Neuronal stem cell (in vitro differentiated cells): ENCODE results near the gene NR5A1.

Source experiments
- DNase-seq: peaks from one replicate; pipeline ENCODE4 v3.0.0-alpha.2; 2013; ENCODE audit warnings: low spot score
- H2AFZ ChIP-seq: one replicate; pipeline ENCODE4 v1.6.1; 2013; ENCODE audit warnings: mild to moderate bottlenecking, low read length, inconsistent platforms
- H2AK5ac ChIP-seq: 2 replicates; pipeline ENCODE4 v1.6.1; 2013; ENCODE audit warnings: low read depth, mild to moderate bottlenecking, inconsistent platforms, low read length, moderate library complexity, mixed read lengths
- H2BK120ac ChIP-seq: 2 replicates; pipeline ENCODE4 v1.6.1; 2013; ENCODE audit warnings: low read depth, mild to moderate bottlenecking, inconsistent platforms, low read length, moderate library complexity, mixed read lengths
- H2BK12ac ChIP-seq: one replicate; pipeline ENCODE4 v1.6.1; 2013; ENCODE audit warnings: low read length, inconsistent platforms
- H2BK15ac ChIP-seq: 2 replicates; pipeline ENCODE4 v1.6.1; 2013; ENCODE audit warnings: mild to moderate bottlenecking, low read length, inconsistent platforms, mixed read lengths
- H2BK5ac ChIP-seq: one replicate; pipeline ENCODE4 v1.6.1; 2013; ENCODE audit warnings: inconsistent platforms, mild to moderate bottlenecking, low read length, moderate library complexity
- H3K14ac ChIP-seq: one replicate; pipeline ENCODE4 v1.6.1; 2013; ENCODE audit warnings: low read length, inconsistent platforms
- H3K18ac ChIP-seq: 2 replicates; pipeline ENCODE4 v1.6.1; 2013; ENCODE audit warnings: low read length, inconsistent platforms
- H3K23ac ChIP-seq: 2 replicates; pipeline ENCODE4 v1.6.1; 2013; ENCODE audit warnings: low read depth, mild to moderate bottlenecking, mixed read lengths, low read length, inconsistent platforms; ENCODE audit not compliant: poor library complexity
- H3K27ac ChIP-seq: replicated peaks from 3 replicates; pipeline ENCODE4 v1.5.1; 2013; ENCODE audit warnings: low read length, inconsistent platforms
- H3K27me3 ChIP-seq, 3 experiments: 2 replicates each; pipeline ENCODE4 v1.6.1; 2013; ENCODE audit warnings: low read length in 3 of 3, mild to moderate bottlenecking in 2 of 3, inconsistent platforms in 1 of 3, low read depth in 1 of 3, mixed read lengths in 1 of 3, moderate library complexity in 1 of 3; ENCODE audit not compliant: control insufficient read depth in 3 of 3, insufficient read depth in 3 of 3
- H3K36me3 ChIP-seq, 2 donors: replicated peaks in 1 of 2; 2 replicates each; pipeline ENCODE4 v1.6.1; 2013; ENCODE audit warnings: low read length in 2 of 2; ENCODE audit not compliant: control insufficient read depth in 2 of 2, insufficient read depth in 2 of 2
- H3K4ac ChIP-seq: 2 replicates; pipeline ENCODE4 v1.6.1; 2013; ENCODE audit warnings: inconsistent platforms, mild to moderate bottlenecking, low read length, moderate library complexity
- H3K4me1 ChIP-seq, 2 donors: 1 replicate in 1 of 2; 2 replicates in 1 of 2; pipeline ENCODE4 v1.6.1; 2013; ENCODE audit warnings: low read length in 2 of 2, low read depth in 1 of 2; ENCODE audit not compliant: control insufficient read depth in 2 of 2, insufficient read depth in 1 of 2
- H3K4me2 ChIP-seq: one replicate; pipeline ENCODE4 v1.6.1; 2013; ENCODE audit warnings: mild to moderate bottlenecking, low read length, inconsistent platforms; ENCODE audit not compliant: insufficient read depth, poor library complexity, severe bottlenecking
- H3K4me3 ChIP-seq, 2 donors: 2 replicates each; pipeline ENCODE4 v1.5.1; 2013; ENCODE audit warnings: low read length in 2 of 2, mild to moderate bottlenecking in 2 of 2, inconsistent platforms in 1 of 2, moderate library complexity in 1 of 2
- H3K79me1 ChIP-seq: one replicate; pipeline ENCODE4 v1.6.1; 2013; ENCODE audit warnings: low read depth, mild to moderate bottlenecking, inconsistent platforms, low read length, moderate library complexity
- H3K9ac ChIP-seq: one replicate; pipeline ENCODE4 v1.6.1; 2013; ENCODE audit warnings: mild to moderate bottlenecking, low read depth, low read length, inconsistent platforms; ENCODE audit not compliant: poor library complexity
- H3K9me3 ChIP-seq, 2 donors: replicated peaks in 1 of 2; 2 replicates each; pipeline versions ENCODE3 to v1.6.1; 2013; ENCODE audit warnings: low read length in 2 of 2, mild to moderate bottlenecking in 2 of 2, inconsistent platforms in 1 of 2, low read depth in 1 of 2, mixed read lengths in 1 of 2, moderate library complexity in 1 of 2; ENCODE audit not compliant: control insufficient read depth in 2 of 2, insufficient read depth in 1 of 2
- H4K8ac ChIP-seq: one replicate; pipeline ENCODE4 v1.6.1; 2013; ENCODE audit warnings: low read depth, mild to moderate bottlenecking, inconsistent platforms, low read length, moderate library complexity
- H4K91ac ChIP-seq: one replicate; pipeline ENCODE4 v1.6.1; 2013; ENCODE audit warnings: low read length, low read depth, mild to moderate bottlenecking, inconsistent platforms; ENCODE audit not compliant: poor library complexity
- WGBS, 2 donors: extraction: QIAGEN DNeasy Blood & Tissue Kit; methylation state at CpG; one replicate each; pipeline ENCODE4 v1.1.7; 2013; ENCODE audit warnings: missing lambda C conversion rate in 2 of 2, mixed read lengths in 1 of 2; ENCODE audit not compliant: insufficient read length in 2 of 2, insufficient replicate concordance in 1 of 2; ENCODE audit errors: extremely low coverage in 2 of 2; 5-methylcytosine and 5-hydroxymethylcytosine counted together

Gene NR5A1

GRCh38 chr9:124449381-124450151 lies 57.6 kb downstream of the NR5A1 start:
- H3K4me1 ChIP-seq: peaks cover 10 to 11% of the 10 kb centered on the region in 2 donors
- H3K14ac ChIP-seq: no peak overlapping the region
- no peak overlapping the region for H2BK5ac ChIP-seq
- WGBS, 2 donors: no CpG with 5 or more reads among the region's 13 CpGs
- no peak overlapping the region for H3K4me2 ChIP-seq
- no peak overlapping the region for H3K9ac ChIP-seq
- H3K27me3 ChIP-seq: peaks cover 4 to 64% (median 34%) of the 10 kb centered on the region in 3 experiments
- H3K4me3 ChIP-seq: no peak overlapping the region
- H3K18ac ChIP-seq: no peak overlapping the region
- no peaks in the 10 kb centered on the region for H3K36me3 ChIP-seq
- H2BK12ac ChIP-seq: no peak overlapping the region
- peak overlapping the region; percentile 81 for H2AFZ ChIP-seq
- no peak overlapping the region for H3K27ac ChIP-seq
- no peak overlapping the region for H2AK5ac ChIP-seq
- H3K79me1 ChIP-seq: peaks cover 1% of the 10 kb centered on the region
- H3K23ac ChIP-seq: no peak overlapping the region
- H4K8ac ChIP-seq: no peak overlapping the region
- H3K4ac ChIP-seq: peak overlapping the region; percentile 2
- H3K9me3 ChIP-seq: peaks cover 0 to 4% of the 10 kb centered on the region in 2 donors
- H2BK15ac ChIP-seq: no peak overlapping the region
- H4K91ac ChIP-seq: no peak overlapping the region
- no peak overlapping the region for H2BK120ac ChIP-seq
- no peak for DNase-seq

GRCh38 chr9:124448019-124448418 lies 59.2 kb downstream of the NR5A1 start:
- Histone ChIP-seq H2BK15ac (peak overlapping the region; percentile 69), H3K4me2 (no peak overlapping the region), H2AK5ac (peak overlapping the region; percentile 64), H3K36me3 (no peaks in the 10 kb centered on the region), H3K4me1 (peaks cover 10% of the 10 kb centered on the region in 2 donors), H3K9ac (no peak overlapping the region), H3K14ac (no peak overlapping the region), H3K4me3 (no peak overlapping the region), H2BK120ac (no peak overlapping the region), H3K18ac (peak overlapping the region; percentile 8), H4K8ac (peak overlapping the region; percentile 54), H2BK5ac (peak overlapping the region; percentile 27), H2AFZ (no peak overlapping the region), H3K27me3 (peaks cover 3 to 51% (median 24%) of the 10 kb centered on the region in 3 experiments), H2BK12ac (no peak overlapping the region), H3K9me3 (peaks cover 0 to 4% of the 10 kb centered on the region in 2 donors), H3K79me1 (peaks cover 1% of the 10 kb centered on the region), H3K23ac (no peak overlapping the region), H3K27ac (no peak overlapping the region), H3K4ac (peak overlapping the region; percentile 15), H4K91ac (no peak overlapping the region)
- no peak for DNase-seq
- no CpG with 5 or more reads among the region's 7 CpGs for WGBS, 2 donors

- no CpG with 5 or more reads among the region's 4 CpGs for WGBS, 2 donors
- Histone ChIP-seq H3K27ac (no peak overlapping the region), H3K14ac (no peak overlapping the region), H2BK120ac (no peak overlapping the region), H3K4me3 (no peak overlapping the region), H3K4me1 (peaks cover 9 to 10% of the 10 kb centered on the region in 2 donors), H2AK5ac (no peak overlapping the region), H3K4me2 (no peak overlapping the region), H3K23ac (no peak overlapping the region), H3K79me1 (peaks cover 1% of the 10 kb centered on the region), H2BK12ac (no peak overlapping the region), H4K91ac (no peak overlapping the region), H2AFZ (no peak overlapping the region), H3K36me3 (no peaks in the 10 kb centered on the region), H2BK15ac (no peak overlapping the region), H3K9ac (no peak overlapping the region), H4K8ac (no peak overlapping the region), H3K4ac (no peak overlapping the region), H2BK5ac (no peak overlapping the region), H3K18ac (no peak overlapping the region), H3K27me3 (peaks cover 0 to 43% (median 16%) of the 10 kb centered on the region in 3 experiments), H3K9me3 (no peaks in the 10 kb centered on the region)
- no peak for DNase-seq
These were observed 59.9 kb downstream of the NR5A1 start for GRCh38 chr9:124447297-124447661.

DNA sequence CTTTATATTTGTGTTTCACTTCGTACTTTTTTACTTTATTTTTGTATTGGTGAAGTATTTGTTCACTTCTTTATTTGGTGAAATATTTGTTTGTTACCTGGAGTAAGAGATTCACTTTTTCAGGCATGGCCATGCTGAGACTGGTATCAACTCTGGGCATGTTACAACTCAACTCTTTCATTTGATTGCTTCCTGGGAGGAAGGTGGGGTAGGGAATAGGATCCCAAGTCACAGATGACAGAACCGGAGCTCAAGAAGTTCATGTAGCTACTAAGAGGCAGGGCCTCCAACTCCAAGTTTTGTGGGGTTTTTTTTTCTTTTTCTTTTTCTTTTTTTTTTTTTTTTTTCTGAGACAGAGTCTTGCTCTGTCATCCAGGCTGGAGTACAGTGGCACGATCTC lies 63.0 kb downstream of the NR5A1 start:
- H3K9ac ChIP-seq: no peak overlapping the region
- no peak overlapping the region for H3K18ac ChIP-seq
- H2BK120ac ChIP-seq: no peak overlapping the region
- no peaks in the 10 kb centered on the region for H3K36me3 ChIP-seq
- peaks cover 0 to 18% (median 0%) of the 10 kb centered on the region in 3 experiments for H3K27me3 ChIP-seq
- peaks cover 1% of the 10 kb centered on the region for H3K79me1 ChIP-seq
- no peak overlapping the region for H3K4ac ChIP-seq
- DNase-seq: no peak
- no peak overlapping the region for H2BK15ac ChIP-seq
- no peaks in the 10 kb centered on the region for H3K9me3 ChIP-seq
- no peaks in the 10 kb centered on the region for H3K4me1 ChIP-seq
- H4K91ac ChIP-seq: no peak overlapping the region
- H3K27ac ChIP-seq: no peak overlapping the region
- H2BK5ac ChIP-seq: no peak overlapping the region
- H2AFZ ChIP-seq: no peak overlapping the region
- H3K23ac ChIP-seq: no peak overlapping the region
- no peak overlapping the region for H2BK12ac ChIP-seq
- H4K8ac ChIP-seq: no peak overlapping the region
- H3K4me3 ChIP-seq: no peak overlapping the region
- no peak overlapping the region for H3K4me2 ChIP-seq
- no peak overlapping the region for H3K14ac ChIP-seq
- H2AK5ac ChIP-seq: no peak overlapping the region
- whole genome bisulfite sequencing, 2 donors: no CpG with 5 or more reads among the region's 3 CpGs
